T-helper 2 cell (primary cell): ENCODE results near the gene GATM.

Experiments used
- DNase-seq, 5 experiments: peaks; one replicate each; pipeline versions ENCODE4 v3.0.0 to v3.0.0-alpha.2; 2012 to 2022
- total RNA-seq, 2 donors: gene quantifications; one replicate each; lab custom pipeline; 2026; lab: John Stamatoyannopoulos, UW

GATM gene
- 0.61 to 0.62 reads per million in 2 donors for total RNA-seq

- DNase-seq = peak in 3 of 5 experiments; percentile 19 to 48 (median 27)
Measured at GRCh38 chr15:45378149-45378912, at the start of gene GATM. Gene GATM, minus strand, starts transcription at chr15:45378544. Its CDS starts 91 bp downstream, at chr15:45378453.

- no peak for DNase-seq
Measured at GRCh38 chr15:45427085-45427484, 48.7 kb upstream of the GATM start.

- no peak for DNase-seq
Measured at GRCh38 chr15:45425135-45425534, 46.8 kb upstream of the GATM start.

GRCh38 chr15:45424429-45424828 is 46.1 kb upstream of the GATM start:
- no peak for DNase-seq

- no peak for DNase-seq
Measured at GRCh38 chr15:45417303-45417950, 39.1 kb upstream of the GATM start.

GRCh38 chr15:45414215-45414885 is 36.0 kb upstream of the GATM start:
- DNase-seq = peak in 1 of 5 experiments; percentile 49

GRCh38 chr15:45409596-45409995 is 31.3 kb upstream of the GATM start:
- no peak for DNase-seq

- no peak for DNase-seq
Measured at GRCh38 chr15:45407786-45408185, 29.4 kb upstream of the GATM start.

GRCh38 chr15:45402955-45403877 is 24.9 kb upstream of the GATM start:
- DNase-seq = peak in 3 of 5 experiments; percentile 6 to 40 (median 6)

- DNase-seq = peak; percentile 80 to 99 (median 94)
Measured at GRCh38 chr15:45402162-45402954, 24.0 kb upstream of the GATM start.

- no peak for DNase-seq
Measured at GRCh38 chr15:45401665-45402161, 23.4 kb upstream of the GATM start.

GRCh38 chr15:45399381-45400212 is 21.3 kb upstream of the GATM start:
- peak in 2 of 5 experiments; percentile 16 to 49 for DNase-seq

GRCh38 chr15:45397116-45397665 is 18.8 kb upstream of the GATM start:
- no peak for DNase-seq

GRCh38 chr15:45395943-45396342 is 17.6 kb upstream of the GATM start:
- DNase-seq = no peak

- no peak for DNase-seq
Measured at GRCh38 chr15:45394681-45395080, 16.3 kb upstream of the GATM start.

- DNase-seq = peak in 1 of 5 experiments; percentile 19
Measured at GRCh38 chr15:45393851-45394250, 15.5 kb upstream of the GATM start.

GRCh38 chr15:45392584-45392855 is 14.2 kb upstream of the GATM start:
- no peak for DNase-seq

GRCh38 chr15:45391746-45392583 is 13.6 kb upstream of the GATM start:
- DNase-seq = no peak

- DNase-seq = no peak
Measured at GRCh38 chr15:45389351-45389750, 11.0 kb upstream of the GATM start.
